Rectal smooth muscle tissue (tissue), 1 donor: ENCODE data around the gene WARS2.

Experiments
- H3K27ac ChIP-seq: one replicate; pipeline ENCODE4 v1.7.0; 2013; ENCODE audit warnings: low read depth, low read length, inconsistent platforms
- H3K27me3 ChIP-seq: one replicate; pipeline ENCODE4 v1.7.0; 2013; ENCODE audit warnings: low read length; ENCODE audit not compliant: control insufficient read depth, insufficient read depth
- H3K36me3 ChIP-seq: one replicate; pipeline ENCODE4 v1.7.0; 2013; ENCODE audit warnings: low read length; ENCODE audit not compliant: control insufficient read depth, insufficient read depth
- H3K4me1 ChIP-seq: one replicate; pipeline ENCODE4 v1.7.0; 2013; ENCODE audit warnings: low read length; ENCODE audit not compliant: control insufficient read depth, insufficient read depth
- H3K4me3 ChIP-seq: one replicate; pipeline ENCODE4 v1.7.0; 2013; ENCODE audit warnings: low read length
- H3K9ac ChIP-seq: one replicate; pipeline ENCODE4 v1.7.0; 2013; ENCODE audit warnings: low read length

Gene WARS2

GRCh38 chr1:119001181-119002027 is 139.0 kb downstream of the WARS2 start:
- Histone ChIP-seq H3K27me3 (peaks cover 62% of the 10 kb centered on the region), H3K27ac (no peak overlapping the region)

GRCh38 chr1:119000371-119001180 is 139.9 kb downstream of the WARS2 start:
- Histone ChIP-seq H3K9ac (no peak overlapping the region), H3K4me3 (no peak overlapping the region), H3K27me3 (peaks cover 65% of the 10 kb centered on the region), H3K4me1 (no peaks in the 10 kb centered on the region), H3K27ac (no peak overlapping the region), H3K36me3 (no peaks in the 10 kb centered on the region)

More at GRCh38 chr1:119001181-119002027, 139.0 kb downstream of the WARS2 start:
- H3K9ac ChIP-seq, result no peak overlapping the region
- no peak overlapping the region for H3K4me3 ChIP-seq
- H3K4me1 ChIP-seq, result no peaks in the 10 kb centered on the region
- no peaks in the 10 kb centered on the region for H3K36me3 ChIP-seq

- peaks cover 62% of the 10 kb centered on the region for H3K27me3 ChIP-seq
Measured at GRCh38 chr1:118999348-119000071, 140.9 kb downstream of the WARS2 start.

GRCh38 chr1:118998171-118998570 is 142.3 kb downstream of the WARS2 start:
- no peak overlapping the region for H3K9ac ChIP-seq
- peaks cover 61% of the 10 kb centered on the region for H3K27me3 ChIP-seq

More at GRCh38 chr1:118999348-119000071, 140.9 kb downstream of the WARS2 start:
- H3K36me3 ChIP-seq, result no peaks in the 10 kb centered on the region
- no peak overlapping the region for H3K9ac ChIP-seq
- H3K27ac ChIP-seq, result no peak overlapping the region
- no peak overlapping the region for H3K4me3 ChIP-seq
- H3K4me1 ChIP-seq, result no peaks in the 10 kb centered on the region

GRCh38 chr1:118997225-118997624 is 143.2 kb downstream of the WARS2 start:
- H3K27ac ChIP-seq, result no peak overlapping the region
- no peaks in the 10 kb centered on the region for H3K36me3 ChIP-seq
- no peak overlapping the region for H3K9ac ChIP-seq
- H3K27me3 ChIP-seq, result peaks cover 64% of the 10 kb centered on the region
- H3K4me1 ChIP-seq, result no peaks in the 10 kb centered on the region
- H3K4me3 ChIP-seq, result no peak overlapping the region

More at GRCh38 chr1:118998171-118998570, 142.3 kb downstream of the WARS2 start:
- no peaks in the 10 kb centered on the region for H3K4me1 ChIP-seq
- H3K27ac ChIP-seq, result no peak overlapping the region
- no peak overlapping the region for H3K4me3 ChIP-seq
- no peaks in the 10 kb centered on the region for H3K36me3 ChIP-seq

- no peak overlapping the region for H3K4me3 ChIP-seq
- H3K9ac ChIP-seq, result no peak overlapping the region
- peaks cover 58% of the 10 kb centered on the region for H3K27me3 ChIP-seq
- H3K27ac ChIP-seq, result no peak overlapping the region
- H3K36me3 ChIP-seq, result no peaks in the 10 kb centered on the region
- no peaks in the 10 kb centered on the region for H3K4me1 ChIP-seq
Measured at GRCh38 chr1:118995312-118996016, 145.0 kb downstream of the WARS2 start.

- no peak overlapping the region for H3K9ac ChIP-seq
- no peak overlapping the region for H3K4me3 ChIP-seq
- no peak overlapping the region for H3K27ac ChIP-seq
- H3K4me1 ChIP-seq, result no peaks in the 10 kb centered on the region
- H3K36me3 ChIP-seq, result no peaks in the 10 kb centered on the region
- H3K27me3 ChIP-seq, result peaks cover 56% of the 10 kb centered on the region
Measured at GRCh38 chr1:118993700-118994026, 146.8 kb downstream of the WARS2 start.

- H3K36me3 ChIP-seq, result no peaks in the 10 kb centered on the region
- H3K9ac ChIP-seq, result no peak overlapping the region
- H3K4me3 ChIP-seq, result no peak overlapping the region
- no peaks in the 10 kb centered on the region for H3K4me1 ChIP-seq
- no peak overlapping the region for H3K27ac ChIP-seq
- H3K27me3 ChIP-seq, result peaks cover 52% of the 10 kb centered on the region
Measured at GRCh38 chr1:118992868-118993699, 147.4 kb downstream of the WARS2 start.

- H3K27me3 ChIP-seq, result peaks cover 48% of the 10 kb centered on the region
- no peak overlapping the region for H3K4me3 ChIP-seq
- peaks cover 3% of the 10 kb centered on the region for H3K4me1 ChIP-seq
- H3K9ac ChIP-seq, result no peak overlapping the region
- H3K27ac ChIP-seq, result no peak overlapping the region
- H3K36me3 ChIP-seq, result no peaks in the 10 kb centered on the region
Measured at GRCh38 chr1:118992237-118992825, 148.1 kb downstream of the WARS2 start.

- H3K27me3 ChIP-seq, result peaks cover 56% of the 10 kb centered on the region
Measured at GRCh38 chr1:118991448-118991847, 149.0 kb downstream of the WARS2 start.

More at GRCh38 chr1:118991448-118991847, 149.0 kb downstream of the WARS2 start:
- H3K36me3 ChIP-seq, result no peaks in the 10 kb centered on the region
- no peak overlapping the region for H3K4me3 ChIP-seq
- H3K27ac ChIP-seq, result no peak overlapping the region
- peaks cover 3% of the 10 kb centered on the region for H3K4me1 ChIP-seq
- H3K9ac ChIP-seq, result no peak overlapping the region
